CD4-positive, alpha-beta T cell treated with Interferon gamma for 1 hour (primary cell): Measurements from ENCODE around the gene VAPA.

Experiments
- DNase-seq: peaks from one replicate; pipeline ENCODE4 v3.0.0-alpha.2; 2020

The VAPA gene

GRCh38 chr18:9916077-9916639, 2.3 kb downstream of the VAPA start:
- DNase-seq = no peak

GRCh38 chr18:9916808-9917207, 3.0 kb downstream of the VAPA start:
- no peak for DNase-seq

- DNase-seq = no peak
These were observed 4.3 kb downstream of the VAPA start for GRCh38 chr18:9918016-9918680.

DNA sequence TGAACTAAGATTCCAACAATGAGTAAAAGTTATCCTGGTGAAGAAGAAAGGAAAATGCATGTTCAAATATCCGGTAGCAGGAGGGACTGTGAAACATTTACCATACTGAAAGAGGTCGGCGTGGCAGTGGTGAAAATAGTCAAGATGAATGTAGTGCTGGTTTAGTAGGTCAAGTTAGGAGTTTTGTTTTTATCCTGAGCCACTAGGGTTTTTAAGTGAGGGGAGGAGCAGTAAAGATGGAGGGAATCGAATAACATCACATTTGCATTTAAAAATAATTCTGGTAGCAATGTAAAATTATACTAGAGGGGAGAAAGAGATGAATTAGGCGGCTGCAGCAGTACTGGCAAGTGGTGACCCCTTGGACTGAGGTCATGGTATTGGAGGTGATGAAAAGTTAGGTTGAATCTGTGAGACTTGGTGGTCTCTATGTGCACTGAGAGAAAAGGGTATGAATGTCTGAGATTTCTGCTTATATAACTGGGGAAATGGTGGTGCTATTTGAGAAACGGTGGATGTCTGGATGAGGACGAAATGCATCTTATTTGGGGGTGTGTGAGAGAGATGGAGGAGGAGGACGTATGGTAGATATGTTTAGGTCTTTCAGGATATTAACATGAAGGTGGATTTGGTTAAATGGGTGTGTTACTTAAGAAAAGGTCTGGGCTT, 5.9 kb downstream of the VAPA start:
- DNase-seq = no peak

GRCh38 chr18:9922592-9923311, 8.9 kb downstream of the VAPA start:
- no peak for DNase-seq

DNA sequence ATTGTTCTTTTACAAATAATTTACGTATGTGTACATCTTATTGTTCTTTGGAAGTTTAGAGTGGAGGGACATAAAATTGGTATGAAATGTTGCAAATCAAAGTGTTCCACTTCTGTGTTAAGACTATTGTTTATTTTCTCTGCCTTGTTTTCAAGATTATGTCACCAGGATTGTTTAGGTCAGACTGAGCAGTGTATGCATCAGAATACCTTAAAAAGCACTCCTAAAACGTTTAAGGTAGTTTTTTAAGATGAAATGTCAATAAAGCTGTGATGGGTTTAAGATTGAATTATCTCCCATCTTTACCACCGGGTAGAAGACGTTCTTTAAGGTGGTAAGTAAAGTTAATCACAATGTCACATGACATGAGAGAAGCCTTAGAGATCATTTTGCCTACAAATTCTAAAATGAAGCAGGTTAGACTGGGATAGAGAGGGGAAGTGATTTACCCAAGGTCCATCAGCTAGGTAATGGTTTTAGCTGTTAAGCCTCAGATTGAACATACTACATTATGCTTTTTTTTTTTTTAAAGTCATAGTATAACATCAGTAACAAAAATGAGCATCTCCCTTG, 10.6 kb downstream of the VAPA start:
- DNase-seq = no peak

DNA sequence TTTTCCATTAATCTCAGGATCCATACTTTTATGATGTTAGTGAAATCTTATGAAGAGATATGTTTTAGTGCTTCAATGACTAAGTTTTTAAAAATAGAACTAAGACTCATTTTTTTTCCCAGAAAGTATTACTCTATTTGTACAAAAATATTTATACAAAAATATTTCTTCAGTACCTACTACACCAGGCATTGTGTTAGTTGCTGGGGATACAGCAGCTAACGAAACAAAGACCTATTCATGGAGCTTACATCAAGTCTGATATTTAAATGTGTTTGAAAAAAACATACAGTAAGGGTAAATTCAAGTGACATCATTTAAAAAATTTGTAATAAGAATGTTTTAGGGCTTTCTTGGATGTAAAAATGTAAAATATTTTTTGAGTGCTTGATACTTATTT, 11.6 kb downstream of the VAPA start:
- DNase-seq = no peak

DNA sequence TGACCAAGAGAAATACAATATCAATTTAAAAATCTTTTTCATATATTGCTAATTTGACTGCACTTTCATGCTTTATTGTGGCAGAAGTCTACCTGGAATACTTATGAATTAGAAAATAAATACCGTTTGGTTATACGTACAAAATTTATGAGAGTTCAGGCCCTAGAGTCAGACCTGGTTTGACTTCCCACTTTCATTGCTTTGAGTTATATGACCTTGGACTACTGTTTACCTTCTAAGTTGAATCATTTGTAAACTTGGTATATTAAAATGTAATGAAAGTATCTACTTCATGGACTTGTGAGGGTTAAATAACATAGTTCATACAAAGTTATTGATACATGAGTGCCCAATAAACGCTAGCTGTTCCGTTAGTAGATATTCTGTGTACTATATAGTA, 12.0 kb downstream of the VAPA start:
- no peak for DNase-seq

GRCh38 chr18:9926223-9926894, 12.5 kb downstream of the VAPA start:
- DNase-seq = no peak

DNA sequence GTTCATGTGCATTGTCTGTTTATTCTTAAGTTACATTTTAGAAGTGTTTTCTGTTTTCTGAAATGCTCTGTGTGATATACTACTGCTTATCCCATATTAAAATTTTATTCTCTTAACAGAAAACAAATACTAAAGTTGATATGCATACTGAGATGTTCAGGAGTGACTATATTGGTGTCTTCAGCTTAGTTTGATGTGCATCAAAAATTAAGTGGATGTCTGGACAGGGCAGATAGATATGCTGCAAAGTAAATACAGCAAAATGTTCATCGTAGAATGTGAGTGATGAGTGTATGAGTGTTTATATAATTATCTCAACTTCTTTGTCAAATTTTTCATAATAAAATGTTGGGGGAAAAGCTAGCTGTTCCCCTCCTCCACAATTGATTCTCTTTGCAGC, 13.2 kb downstream of the VAPA start:
- DNase-seq = no peak

- DNase-seq = no peak
These were observed 13.7 kb downstream of the VAPA start for GRCh38 chr18:9927392-9928063.

- DNase-seq = no peak
These were observed 14.9 kb downstream of the VAPA start for GRCh38 chr18:9928646-9929259.

- DNase-seq = no peak
These were observed 16.6 kb downstream of the VAPA start for GRCh38 chr18:9930299-9930884.

- DNase-seq = no peak
These were observed 17.3 kb downstream of the VAPA start for GRCh38 chr18:9931146-9931545.

DNA sequence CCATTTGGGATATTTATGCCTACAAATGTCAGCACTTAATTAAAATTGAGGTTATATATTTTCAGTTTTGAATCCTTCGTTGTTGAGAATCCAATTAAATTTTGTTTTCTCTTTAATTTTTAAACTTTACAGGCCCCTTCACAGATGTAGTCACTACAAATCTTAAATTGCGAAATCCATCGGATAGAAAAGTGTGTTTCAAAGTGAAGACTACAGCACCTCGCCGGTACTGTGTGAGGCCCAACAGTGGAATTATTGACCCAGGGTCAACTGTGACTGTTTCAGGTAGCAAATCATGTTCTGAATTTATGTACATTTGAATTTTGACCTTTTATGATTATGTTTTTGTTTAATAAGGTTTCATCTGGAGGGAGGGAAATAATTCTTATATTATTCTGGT, 17.9 kb downstream of the VAPA start:
- no peak for DNase-seq

- no peak for DNase-seq
These were observed 20.0 kb downstream of the VAPA start for GRCh38 chr18:9933865-9934264.

DNA sequence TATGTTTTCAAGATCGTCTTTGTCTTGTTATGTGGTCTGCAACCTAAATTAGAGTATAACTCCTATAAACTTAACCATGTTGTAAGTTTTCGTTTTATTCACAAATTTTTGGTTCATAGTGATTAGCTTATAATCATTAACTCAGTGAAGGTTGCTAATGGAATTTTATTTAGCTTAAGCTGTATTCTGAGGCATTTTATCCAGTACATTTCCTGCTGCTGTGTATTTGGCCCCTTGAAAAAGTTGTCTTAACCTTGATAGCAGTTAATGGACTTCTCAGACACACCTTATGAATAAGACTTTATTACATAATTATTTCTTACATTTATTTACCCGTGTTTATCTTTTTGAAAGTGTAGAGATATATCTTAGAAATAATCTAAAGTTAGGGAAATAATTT, 20.5 kb downstream of the VAPA start:
- no peak for DNase-seq

- no peak for DNase-seq
These were observed 27.3 kb downstream of the VAPA start for GRCh38 chr18:9941103-9941502.

GRCh38 chr18:9941660-9942059, 27.8 kb downstream of the VAPA start:
- no peak for DNase-seq

GRCh38 chr18:9943311-9943710, 29.5 kb downstream of the VAPA start:
- no peak for DNase-seq

GRCh38 chr18:9944805-9945204, 31.0 kb downstream of the VAPA start:
- no peak for DNase-seq

GRCh38 chr18:9946831-9947230, 33.0 kb downstream of the VAPA start:
- DNase-seq = no peak
